CD14-positive monocyte (primary cell): ENCODE data around the gene TMEM35B. TPM values are rescaled to one million over a fixed set of nuclear protein-coding genes. Genes with fewer than 3 reads are reported as not detected.
A peak's percentile ranks its signal among the peaks of the same experiment; 100 is the strongest.
"Not testable (repeated sequence)": the region's sequence is repeated elsewhere in the genome, so short reads cannot be mapped to it uniquely, and the experiment has no call there.

Source experiments
- DNase-seq, 3 donors: peaks; one replicate each; pipeline ENCODE4 v3.0.0-alpha.2; 2011 to 2022
- H2AFZ ChIP-seq: 2 replicates; pipeline ENCODE4 v1.6.0; 2012; ENCODE audit warnings: mild to moderate bottlenecking, low read depth, low read length, inconsistent platforms; ENCODE audit not compliant: insufficient read depth, poor library complexity, severe bottlenecking
- H3K27ac ChIP-seq, 2 donors: 1 replicate in 1 of 2; 2 replicates in 1 of 2; pipeline ENCODE4 v1.5.1; 2012 to 2013; ENCODE audit warnings: low read length in 2 of 2, control low read depth in 1 of 2, inconsistent platforms in 1 of 2, low read depth in 1 of 2, mild to moderate bottlenecking in 1 of 2
- H3K27me3 ChIP-seq, 2 donors: one replicate each; pipeline versions ENCODE4 v1.6.0 to v1.6.1; 2011 to 2013; ENCODE audit warnings: low read length in 2 of 2; ENCODE audit not compliant: control insufficient read depth in 2 of 2, insufficient read depth in 2 of 2
- H3K36me3 ChIP-seq, 2 donors: replicated peaks in 1 of 2; 1 replicate in 1 of 2; 2 replicates in 1 of 2; pipeline versions ENCODE4 v1.5.1 to v1.6.1; 2012 to 2013; ENCODE audit warnings: low read length in 2 of 2, control low read depth in 1 of 2, inconsistent platforms in 1 of 2, mild to moderate bottlenecking in 1 of 2; ENCODE audit not compliant: insufficient read depth in 2 of 2, control insufficient read depth in 1 of 2
- H3K4me1 ChIP-seq, 2 donors: 1 replicate in 1 of 2; 2 replicates in 1 of 2; pipeline versions ENCODE4 v1.5.1 to v1.6.1; 2012 to 2013; ENCODE audit warnings: low read length in 2 of 2, control low read depth in 1 of 2, inconsistent platforms in 1 of 2, mild to moderate bottlenecking in 1 of 2, moderate library complexity in 1 of 2; ENCODE audit not compliant: insufficient read depth in 2 of 2, control insufficient read depth in 1 of 2
- H3K4me2 ChIP-seq: replicated peaks from 2 replicates; pipeline ENCODE3; 2012; ENCODE audit warnings: low read length, moderate library complexity, mild to moderate bottlenecking; ENCODE audit not compliant: poor library complexity, severe bottlenecking; ENCODE audit errors: extremely low read depth
- H3K4me3 ChIP-seq, 3 experiments: fragments of 200-600 bp in 1 of 3; sonication (generic) in 1 of 3; replicated peaks in 1 of 3; 1 replicate in 2 of 3; 2 replicates in 1 of 3; pipeline ENCODE4 v1.5.1; 2011 to 2013; ENCODE audit warnings: low read length in 3 of 3, mild to moderate bottlenecking in 3 of 3, control low read depth in 2 of 3, low read depth in 2 of 3, inconsistent platforms in 1 of 3, moderate library complexity in 1 of 3
- H3K79me2 ChIP-seq: 2 replicates; pipeline ENCODE4 v1.6.0; 2012; ENCODE audit warnings: mild to moderate bottlenecking, control low read depth, inconsistent platforms, low read length, moderate library complexity; ENCODE audit not compliant: insufficient read depth
- H3K9ac ChIP-seq: 2 replicates; pipeline ENCODE4 v1.6.0; 2017; ENCODE audit warnings: low read length, mild to moderate bottlenecking; ENCODE audit not compliant: insufficient read depth, poor library complexity, severe bottlenecking
- H3K9me3 ChIP-seq, 2 donors: replicated peaks in 1 of 2; 1 replicate in 1 of 2; 2 replicates in 1 of 2; pipeline versions ENCODE4 v1.5.1 to v1.6.1; 2012 to 2013; ENCODE audit warnings: low read length in 2 of 2, control low read depth in 1 of 2; ENCODE audit not compliant: control insufficient read depth in 1 of 2, insufficient read depth in 1 of 2
- H4K20me1 ChIP-seq: 2 replicates; pipeline ENCODE4 v1.6.0; 2012; ENCODE audit warnings: mild to moderate bottlenecking, low read length, control low read depth, moderate library complexity; ENCODE audit not compliant: insufficient read depth
- H3K27ac Mint-ChIP-seq, 7 donors: one replicate each; pipeline ENCODE4 v1.8.0; 2020; ENCODE audit warnings: mild to moderate bottlenecking in 7 of 7, mixed read lengths in 7 of 7, moderate library complexity in 6 of 7, inconsistent platforms in 2 of 7
- H3K27me3 Mint-ChIP-seq, 3 donors: one replicate each; pipeline ENCODE4 v1.8.0; 2021 to 2022; ENCODE audit warnings: low read depth in 3 of 3, mild to moderate bottlenecking in 3 of 3, mixed read lengths in 3 of 3, moderate library complexity in 3 of 3, inconsistent platforms in 1 of 3
- H3K36me3 Mint-ChIP-seq, 2 donors: one replicate each; pipeline ENCODE4 v1.8.0; 2020; ENCODE audit warnings: mixed read lengths in 2 of 2, inconsistent platforms in 1 of 2, mild to moderate bottlenecking in 1 of 2
- H3K4me1 Mint-ChIP-seq: one replicate; pipeline ENCODE4 v1.8.0; 2020; ENCODE audit warnings: mild to moderate bottlenecking, mixed read lengths
- H3K4me3 Mint-ChIP-seq, 2 donors: one replicate each; pipeline ENCODE4 v1.8.0; 2020; ENCODE audit warnings: mild to moderate bottlenecking in 2 of 2, mixed read lengths in 2 of 2, moderate library complexity in 1 of 2
- H3K9me3 Mint-ChIP-seq, 7 donors: one replicate each; pipeline ENCODE4 v1.8.0; 2020 to 2022; ENCODE audit warnings: mixed read lengths in 7 of 7, mild to moderate bottlenecking in 6 of 7, moderate library complexity in 6 of 7, inconsistent platforms in 2 of 7
- WGBS: methylation state at CpG from one replicate; pipeline ENCODE4 v1.1.5; 2013; ENCODE audit warnings: missing lambda C conversion rate; ENCODE audit not compliant: insufficient coverage; 5-methylcytosine and 5-hydroxymethylcytosine counted together
- intact Hi-C, 2 donors: fragments of 100-400 bp; cut with micrococcal nuclease; formaldehyde crosslinking; loops; one replicate each; pipeline versions ENCODE4 v1.15.0 to v1.15.1; 2023
- polyA plus RNA-seq, 3 donors: library from polyadenylated mRNA; depleted of rRNA in 1 of 3; unstranded in 2 of 3; stranded (reverse) in 1 of 3; fragments of 300-500 nt in 2 of 3; fragments of >200 nt in 1 of 3; fragmentation: Illumina TruSeq in 2 of 3; gene quantifications; 1 replicate in 2 of 3; 2 replicates in 1 of 3; pipeline ENCODE4 v1.2.3, GENCODE V29; 2012 to 2021
- TF ChIP-seq, protein P1 (sequence below): fragments of 200-600 bp; IDR thresholded peaks from one replicate; pipeline ENCODE4 v1.8.0; 2022; ENCODE audit warnings: antibody characterized with exemption, mild to moderate bottlenecking

Gene TMEM35B
- polyA plus RNA-seq, 3 donors: 33.6 to 128 (median 102) TPM

DNA sequence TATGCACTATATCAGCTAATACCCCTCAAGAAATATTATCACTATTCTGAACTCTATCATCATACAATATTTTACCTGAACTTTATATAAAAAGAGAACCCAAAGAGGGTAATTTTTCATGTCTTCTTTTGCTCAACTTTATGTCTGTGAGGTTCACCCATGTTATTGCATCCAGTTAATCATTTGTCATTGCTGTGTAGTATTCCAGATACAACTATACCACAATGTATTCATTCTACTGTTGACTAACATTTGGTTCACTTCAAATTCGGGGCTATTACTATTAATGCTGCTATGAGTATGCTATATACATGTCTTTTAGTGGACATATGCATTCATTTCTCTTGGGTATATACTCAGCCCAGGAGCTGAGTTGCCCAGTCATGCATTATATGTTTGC is 34.7 kb downstream of the TMEM35B start:
- Histone ChIP-seq H3K4me2 (no peak overlapping the region), H2AFZ (no peak overlapping the region), H3K79me2 (no peaks in the 10 kb centered on the region), H3K9ac (no peak overlapping the region), H3K27ac (no peak overlapping the region), H3K4me1 (no peaks in the 10 kb centered on the region), H3K4me3 (no peak overlapping the region), H3K27me3 (peaks cover 0 to 2% of the 10 kb centered on the region in 2 donors), H3K36me3 (no peaks in the 10 kb centered on the region), H3K9me3 (no peaks in the 10 kb centered on the region), H4K20me1 (no peaks in the 10 kb centered on the region)
- intact Hi-C loops: no loop called here
- Mint-ChIP-seq H3K36me3 (no peaks in the 10 kb centered on the region), H3K4me1 (no peaks in the 10 kb centered on the region), H3K9me3 (peaks cover 0 to 10% (median 3%) of the 10 kb centered on the region in 7 donors), H3K27me3 (peaks cover 5 to 15% (median 5%) of the 10 kb centered on the region in 3 donors), H3K27ac (no peak overlapping the region), H3K4me3 (no peak overlapping the region)
- TF ChIP-seq, protein P1, sequence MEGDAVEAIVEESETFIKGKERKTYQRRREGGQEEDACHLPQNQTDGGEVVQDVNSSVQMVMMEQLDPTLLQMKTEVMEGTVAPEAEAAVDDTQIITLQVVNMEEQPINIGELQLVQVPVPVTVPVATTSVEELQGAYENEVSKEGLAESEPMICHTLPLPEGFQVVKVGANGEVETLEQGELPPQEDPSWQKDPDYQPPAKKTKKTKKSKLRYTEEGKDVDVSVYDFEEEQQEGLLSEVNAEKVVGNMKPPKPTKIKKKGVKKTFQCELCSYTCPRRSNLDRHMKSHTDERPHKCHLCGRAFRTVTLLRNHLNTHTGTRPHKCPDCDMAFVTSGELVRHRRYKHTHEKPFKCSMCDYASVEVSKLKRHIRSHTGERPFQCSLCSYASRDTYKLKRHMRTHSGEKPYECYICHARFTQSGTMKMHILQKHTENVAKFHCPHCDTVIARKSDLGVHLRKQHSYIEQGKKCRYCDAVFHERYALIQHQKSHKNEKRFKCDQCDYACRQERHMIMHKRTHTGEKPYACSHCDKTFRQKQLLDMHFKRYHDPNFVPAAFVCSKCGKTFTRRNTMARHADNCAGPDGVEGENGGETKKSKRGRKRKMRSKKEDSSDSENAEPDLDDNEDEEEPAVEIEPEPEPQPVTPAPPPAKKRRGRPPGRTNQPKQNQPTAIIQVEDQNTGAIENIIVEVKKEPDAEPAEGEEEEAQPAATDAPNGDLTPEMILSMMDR: no peak
- DNase-seq: no peak
- WGBS: no CpG with 5 or more reads among the region's 1 CpG

GRCh38 chr1:34948739-34949138 is 36.4 kb downstream of the TMEM35B start:
- H3K36me3 Mint-ChIP-seq: not testable (repeated sequence)
- H3K9me3 Mint-ChIP-seq: peaks cover 0 to 10% (median 3%) of the 10 kb centered on the region in 7 donors

GRCh38 chr1:34947641-34948314 is 37.4 kb downstream of the TMEM35B start:
- H3K4me3 Mint-ChIP-seq, H3K9me3 ChIP-seq, H3K4me3 ChIP-seq, H3K9ac ChIP-seq, H3K27me3 ChIP-seq, H3K4me1 ChIP-seq, H3K4me2 ChIP-seq, intact Hi-C loops, H3K36me3 Mint-ChIP-seq, H3K79me2 ChIP-seq, H3K36me3 ChIP-seq, H3K27ac ChIP-seq, H3K4me1 Mint-ChIP-seq, H4K20me1 ChIP-seq, DNase-seq, H2AFZ ChIP-seq: not testable (repeated sequence)
- peaks cover 9 to 25% (median 9%) of the 10 kb centered on the region in 3 donors for H3K27me3 Mint-ChIP-seq
- H3K27ac Mint-ChIP-seq: peak overlapping the region in 2 of 7 donors; percentile 50 to 65
- 96% methylated on average over 9 of the region's 41 CpGs for WGBS
- peaks cover 0 to 10% (median 3%) of the 10 kb centered on the region in 7 donors for H3K9me3 Mint-ChIP-seq

More at GRCh38 chr1:34948739-34949138, 36.4 kb downstream of the TMEM35B start:
- H2AFZ ChIP-seq, H3K4me1 ChIP-seq, H4K20me1 ChIP-seq, DNase-seq, H3K4me2 ChIP-seq, intact Hi-C loops, H3K9me3 ChIP-seq, H3K36me3 ChIP-seq, H3K4me3 ChIP-seq, H3K4me1 Mint-ChIP-seq, H3K9ac ChIP-seq, H3K27me3 ChIP-seq, H3K79me2 ChIP-seq, H3K27ac Mint-ChIP-seq, H3K4me3 Mint-ChIP-seq, H3K27ac ChIP-seq: not testable (repeated sequence)
- H3K27me3 Mint-ChIP-seq: peaks cover 8 to 20% (median 9%) of the 10 kb centered on the region in 3 donors
- 98% methylated on average over 5 of the region's 10 CpGs for WGBS
